CD14-positive monocyte (primary cell): ENCODE measurements around the gene ITLN1. TPM values are rescaled to one million over a fixed set of nuclear protein-coding genes. Genes with fewer than 3 reads are reported as not detected.

Experiments used
- DNase-seq, 3 donors: peaks; one replicate each; pipeline ENCODE4 v3.0.0-alpha.2; 2011 to 2022
- H2AFZ ChIP-seq: 2 replicates; pipeline ENCODE4 v1.6.0; 2012; ENCODE audit warnings: mild to moderate bottlenecking, low read depth, low read length, inconsistent platforms; ENCODE audit not compliant: insufficient read depth, poor library complexity, severe bottlenecking
- H3K27ac ChIP-seq, 2 donors: 1 replicate in 1 of 2; 2 replicates in 1 of 2; pipeline ENCODE4 v1.5.1; 2012 to 2013; ENCODE audit warnings: low read length in 2 of 2, control low read depth in 1 of 2, inconsistent platforms in 1 of 2, low read depth in 1 of 2, mild to moderate bottlenecking in 1 of 2
- H3K27me3 ChIP-seq, 2 donors: one replicate each; pipeline versions ENCODE4 v1.6.0 to v1.6.1; 2011 to 2013; ENCODE audit warnings: low read length in 2 of 2; ENCODE audit not compliant: control insufficient read depth in 2 of 2, insufficient read depth in 2 of 2
- H3K36me3 ChIP-seq, 2 donors: replicated peaks in 1 of 2; 1 replicate in 1 of 2; 2 replicates in 1 of 2; pipeline versions ENCODE4 v1.5.1 to v1.6.1; 2012 to 2013; ENCODE audit warnings: low read length in 2 of 2, control low read depth in 1 of 2, inconsistent platforms in 1 of 2, mild to moderate bottlenecking in 1 of 2; ENCODE audit not compliant: insufficient read depth in 2 of 2, control insufficient read depth in 1 of 2
- H3K4me1 ChIP-seq, 2 donors: 1 replicate in 1 of 2; 2 replicates in 1 of 2; pipeline versions ENCODE4 v1.5.1 to v1.6.1; 2012 to 2013; ENCODE audit warnings: low read length in 2 of 2, control low read depth in 1 of 2, inconsistent platforms in 1 of 2, mild to moderate bottlenecking in 1 of 2, moderate library complexity in 1 of 2; ENCODE audit not compliant: insufficient read depth in 2 of 2, control insufficient read depth in 1 of 2
- H3K4me2 ChIP-seq: replicated peaks from 2 replicates; pipeline ENCODE3; 2012; ENCODE audit warnings: low read length, moderate library complexity, mild to moderate bottlenecking; ENCODE audit not compliant: poor library complexity, severe bottlenecking; ENCODE audit errors: extremely low read depth
- H3K4me3 ChIP-seq, 3 experiments: fragments of 200-600 bp in 1 of 3; sonication (generic) in 1 of 3; replicated peaks in 1 of 3; 1 replicate in 2 of 3; 2 replicates in 1 of 3; pipeline ENCODE4 v1.5.1; 2011 to 2013; ENCODE audit warnings: low read length in 3 of 3, mild to moderate bottlenecking in 3 of 3, control low read depth in 2 of 3, low read depth in 2 of 3, inconsistent platforms in 1 of 3, moderate library complexity in 1 of 3
- H3K79me2 ChIP-seq: 2 replicates; pipeline ENCODE4 v1.6.0; 2012; ENCODE audit warnings: mild to moderate bottlenecking, control low read depth, inconsistent platforms, low read length, moderate library complexity; ENCODE audit not compliant: insufficient read depth
- H3K9ac ChIP-seq: 2 replicates; pipeline ENCODE4 v1.6.0; 2017; ENCODE audit warnings: low read length, mild to moderate bottlenecking; ENCODE audit not compliant: insufficient read depth, poor library complexity, severe bottlenecking
- H3K9me3 ChIP-seq, 2 donors: replicated peaks in 1 of 2; 1 replicate in 1 of 2; 2 replicates in 1 of 2; pipeline versions ENCODE4 v1.5.1 to v1.6.1; 2012 to 2013; ENCODE audit warnings: low read length in 2 of 2, control low read depth in 1 of 2; ENCODE audit not compliant: control insufficient read depth in 1 of 2, insufficient read depth in 1 of 2
- H4K20me1 ChIP-seq: 2 replicates; pipeline ENCODE4 v1.6.0; 2012; ENCODE audit warnings: mild to moderate bottlenecking, low read length, control low read depth, moderate library complexity; ENCODE audit not compliant: insufficient read depth
- H3K27ac Mint-ChIP-seq, 7 donors: one replicate each; pipeline ENCODE4 v1.8.0; 2020; ENCODE audit warnings: mild to moderate bottlenecking in 7 of 7, mixed read lengths in 7 of 7, moderate library complexity in 6 of 7, inconsistent platforms in 2 of 7
- H3K27me3 Mint-ChIP-seq, 3 donors: one replicate each; pipeline ENCODE4 v1.8.0; 2021 to 2022; ENCODE audit warnings: low read depth in 3 of 3, mild to moderate bottlenecking in 3 of 3, mixed read lengths in 3 of 3, moderate library complexity in 3 of 3, inconsistent platforms in 1 of 3
- H3K36me3 Mint-ChIP-seq, 2 donors: one replicate each; pipeline ENCODE4 v1.8.0; 2020; ENCODE audit warnings: mixed read lengths in 2 of 2, inconsistent platforms in 1 of 2, mild to moderate bottlenecking in 1 of 2
- H3K4me1 Mint-ChIP-seq: one replicate; pipeline ENCODE4 v1.8.0; 2020; ENCODE audit warnings: mild to moderate bottlenecking, mixed read lengths
- H3K4me3 Mint-ChIP-seq, 2 donors: one replicate each; pipeline ENCODE4 v1.8.0; 2020; ENCODE audit warnings: mild to moderate bottlenecking in 2 of 2, mixed read lengths in 2 of 2, moderate library complexity in 1 of 2
- H3K9me3 Mint-ChIP-seq, 7 donors: one replicate each; pipeline ENCODE4 v1.8.0; 2020 to 2022; ENCODE audit warnings: mixed read lengths in 7 of 7, mild to moderate bottlenecking in 6 of 7, moderate library complexity in 6 of 7, inconsistent platforms in 2 of 7
- WGBS: methylation state at CpG from one replicate; pipeline ENCODE4 v1.1.5; 2013; ENCODE audit warnings: missing lambda C conversion rate; ENCODE audit not compliant: insufficient coverage; 5-methylcytosine and 5-hydroxymethylcytosine counted together
- intact Hi-C, 2 donors: fragments of 100-400 bp; cut with micrococcal nuclease; formaldehyde crosslinking; loops; one replicate each; pipeline versions ENCODE4 v1.15.0 to v1.15.1; 2023
- polyA plus RNA-seq, 3 donors: library from polyadenylated mRNA; depleted of rRNA in 1 of 3; unstranded in 2 of 3; stranded (reverse) in 1 of 3; fragments of 300-500 nt in 2 of 3; fragments of >200 nt in 1 of 3; fragmentation: Illumina TruSeq in 2 of 3; gene quantifications; 1 replicate in 2 of 3; 2 replicates in 1 of 3; pipeline ENCODE4 v1.2.3, GENCODE V29; 2012 to 2021
- TF ChIP-seq, protein P1 (sequence below): fragments of 200-600 bp; IDR thresholded peaks from one replicate; pipeline ENCODE4 v1.8.0; 2022; ENCODE audit warnings: antibody characterized with exemption, mild to moderate bottlenecking

Gene ITLN1
- polyA plus RNA-seq, 3 donors: 1.2 to 1.6 (median 1.3) TPM

DNA sequence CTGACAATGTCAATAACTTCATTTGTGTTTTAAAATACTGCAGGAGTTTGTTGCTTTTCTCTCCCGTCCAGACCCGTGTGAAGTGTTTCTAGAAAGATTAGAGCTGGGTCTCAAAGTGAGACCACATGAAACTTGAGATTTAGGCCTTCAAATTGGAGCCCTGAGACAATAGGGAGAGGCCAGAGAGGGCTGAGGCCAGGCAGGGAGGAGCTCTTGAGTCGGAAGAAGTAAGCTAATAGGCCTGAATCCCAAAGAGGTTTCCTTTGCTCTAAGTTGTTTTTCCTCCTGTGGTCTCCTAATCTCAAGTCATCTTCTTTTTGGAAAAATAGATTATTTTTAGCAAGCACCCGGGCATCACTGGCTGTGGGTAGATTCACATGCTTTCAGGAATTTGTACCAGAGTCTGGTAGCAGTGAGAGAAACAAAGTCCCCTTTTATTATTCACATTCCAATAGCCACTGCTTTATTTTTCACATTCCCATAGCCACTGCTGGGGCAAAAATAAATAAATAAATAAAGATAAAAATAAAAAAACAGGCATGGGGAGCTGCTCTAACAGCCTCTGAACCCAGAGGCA is 47.9 kb downstream of the ITLN1 start:
- WGBS: no CpG with 5 or more reads among the region's 4 CpGs
- Histone ChIP-seq H3K9ac (no peak overlapping the region), H3K9me3 (no peaks in the 10 kb centered on the region), H3K4me1 (peaks cover 31 to 38% of the 10 kb centered on the region in 2 donors), H3K27me3 (no peaks in the 10 kb centered on the region), H3K4me3 (peak overlapping the region in 1 of 3 experiments; percentile 23), H2AFZ (no peak overlapping the region), H3K27ac (peak overlapping the region in 1 of 2 donors; percentile 53), H3K4me2 (peak overlapping the region; percentile 21), H4K20me1 (peaks cover 34% of the 10 kb centered on the region), H3K36me3 (peaks cover 69 to 89% of the 10 kb centered on the region in 2 donors), H3K79me2 (no peaks in the 10 kb centered on the region)
- Mint-ChIP-seq H3K27ac (peak overlapping the region in 6 of 7 donors; percentile 24 to 85 (median 72)), H3K4me1 (peaks cover 36% of the 10 kb centered on the region), H3K4me3 (peak overlapping the region in 1 of 2 donors; percentile 70), H3K36me3 (peaks cover 77 to 91% of the 10 kb centered on the region in 2 donors), H3K9me3 (peaks cover 0 to 1% (median 0%) of the 10 kb centered on the region in 7 donors), H3K27me3 (peaks cover 0 to 4% (median 0%) of the 10 kb centered on the region in 3 donors)
- TF ChIP-seq, protein P1, sequence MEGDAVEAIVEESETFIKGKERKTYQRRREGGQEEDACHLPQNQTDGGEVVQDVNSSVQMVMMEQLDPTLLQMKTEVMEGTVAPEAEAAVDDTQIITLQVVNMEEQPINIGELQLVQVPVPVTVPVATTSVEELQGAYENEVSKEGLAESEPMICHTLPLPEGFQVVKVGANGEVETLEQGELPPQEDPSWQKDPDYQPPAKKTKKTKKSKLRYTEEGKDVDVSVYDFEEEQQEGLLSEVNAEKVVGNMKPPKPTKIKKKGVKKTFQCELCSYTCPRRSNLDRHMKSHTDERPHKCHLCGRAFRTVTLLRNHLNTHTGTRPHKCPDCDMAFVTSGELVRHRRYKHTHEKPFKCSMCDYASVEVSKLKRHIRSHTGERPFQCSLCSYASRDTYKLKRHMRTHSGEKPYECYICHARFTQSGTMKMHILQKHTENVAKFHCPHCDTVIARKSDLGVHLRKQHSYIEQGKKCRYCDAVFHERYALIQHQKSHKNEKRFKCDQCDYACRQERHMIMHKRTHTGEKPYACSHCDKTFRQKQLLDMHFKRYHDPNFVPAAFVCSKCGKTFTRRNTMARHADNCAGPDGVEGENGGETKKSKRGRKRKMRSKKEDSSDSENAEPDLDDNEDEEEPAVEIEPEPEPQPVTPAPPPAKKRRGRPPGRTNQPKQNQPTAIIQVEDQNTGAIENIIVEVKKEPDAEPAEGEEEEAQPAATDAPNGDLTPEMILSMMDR: no peak
- intact Hi-C loops: loop anchor here in 1 of 2 donors (5.0 to 10.0 kb wide), 2 partner anchors 112 to 115 kb away; partner anchors contain the start of gene ITLN2
- no peak for DNase-seq

DNA sequence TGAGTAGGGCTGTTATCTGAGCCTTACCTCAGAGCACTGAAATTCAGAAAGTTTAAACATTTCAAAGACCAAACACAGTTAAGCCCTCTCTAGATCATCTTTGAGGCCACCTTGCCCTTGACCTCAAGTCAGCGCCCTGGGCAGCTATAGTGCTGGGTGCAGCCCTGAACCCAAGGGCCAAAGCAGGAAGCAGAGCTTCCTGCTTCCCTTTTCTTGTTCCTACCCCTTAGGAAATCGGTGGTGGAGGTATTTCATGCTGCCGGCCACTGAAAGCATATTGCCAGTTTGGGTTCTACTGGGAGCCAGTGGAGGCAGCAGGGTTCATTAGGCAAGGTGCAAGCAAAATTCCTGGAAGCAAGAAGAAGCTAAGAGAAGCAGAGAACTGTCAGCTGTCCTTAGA is 48.4 kb downstream of the ITLN1 start:
- peaks cover 0 to 4% (median 0%) of the 10 kb centered on the region in 3 donors for H3K27me3 Mint-ChIP-seq
- peak; percentile 29 to 59 (median 40) for DNase-seq
- no CpG with 5 or more reads among the region's 3 CpGs for WGBS
- Histone ChIP-seq H3K27ac (peak overlapping the region in 1 of 2 donors; percentile 53), H3K4me2 (peak overlapping the region; percentile 21), H3K36me3 (peaks cover 70 to 89% of the 10 kb centered on the region in 2 donors), H3K27me3 (no peaks in the 10 kb centered on the region), H3K4me3 (peak overlapping the region in 1 of 3 experiments; percentile 23), H3K79me2 (no peaks in the 10 kb centered on the region), H3K4me1 (peaks cover 31 to 38% of the 10 kb centered on the region in 2 donors), H3K9ac (no peak overlapping the region), H2AFZ (no peak overlapping the region), H4K20me1 (peaks cover 29% of the 10 kb centered on the region), H3K9me3 (no peaks in the 10 kb centered on the region)
- peak overlapping the region in 1 of 2 donors; percentile 70 for H3K4me3 Mint-ChIP-seq
- H3K36me3 Mint-ChIP-seq: peaks cover 79 to 91% of the 10 kb centered on the region in 2 donors
- H3K9me3 Mint-ChIP-seq: peaks cover 0 to 1% (median 0%) of the 10 kb centered on the region in 7 donors
- TF ChIP-seq, protein P1: no peak
- peaks cover 36% of the 10 kb centered on the region for H3K4me1 Mint-ChIP-seq
- intact Hi-C loops: loop anchor here in 1 of 2 donors (5.0 to 10.0 kb wide), 2 partner anchors 112 to 116 kb away; partner anchors contain the start of gene ITLN2
- H3K27ac Mint-ChIP-seq: peak overlapping the region in 5 of 7 donors; percentile 24 to 85 (median 63)
